CD4-positive, alpha-beta T cell (primary cell): ENCODE measurements around the gene MTG2. TPM values are rescaled to one million over a fixed set of nuclear protein-coding genes. Genes with fewer than 3 reads are reported as not detected.

Experiments used
- ATAC-seq: fragments of 200-7000 bp; cut with Tn5 transposase; one replicate; pipeline ENCODE4 v1.10.0; 2022; ENCODE audit warnings: mild to moderate bottlenecking; ENCODE audit not compliant: poor library complexity
- CTCF ChIA-PET: fragments of 350-600 bp; sonication (Branson Sonifier 250); formaldehyde crosslinking; loops from one replicate; lab custom pipeline; 2021; ENCODE audit warnings: antibody characterized with exemption, inconsistent platforms; lab: Charles Lee
- POLR2A ChIA-PET: fragments of 350-600 bp; sonication (Branson Sonifier 250); formaldehyde crosslinking; loops from one replicate; lab custom pipeline; 2021; ENCODE audit warnings: antibody characterized with exemption, inconsistent platforms; lab: Charles Lee
- DNase-seq, 14 experiments: peaks; one replicate each; pipeline ENCODE4 v3.0.0-alpha.2; 2013 to 2020; ENCODE audit warnings: mixed read lengths in 2 of 14
- H3K27ac ChIP-seq, 2 donors: one replicate each; pipeline versions ENCODE4 v1.5.1 to v1.7.0; 2013; ENCODE audit warnings: low read length in 2 of 2, low read depth in 1 of 2, mild to moderate bottlenecking in 1 of 2
- H3K27me3 ChIP-seq, 2 experiments: 1 replicate in 1 of 2; 2 replicates in 1 of 2; pipeline versions ENCODE4 v1.6.1 to v1.7.0; 2013; ENCODE audit warnings: low read length in 2 of 2, control low read depth in 1 of 2, mild to moderate bottlenecking in 1 of 2, moderate library complexity in 1 of 2; ENCODE audit not compliant: insufficient read depth in 2 of 2, control insufficient read depth in 1 of 2
- H3K36me3 ChIP-seq: one replicate; pipeline ENCODE4 v1.6.1; 2013; ENCODE audit warnings: low read length, control low read depth; ENCODE audit not compliant: insufficient read depth
- H3K4me1 ChIP-seq: one replicate; pipeline ENCODE4 v1.6.1; 2013; ENCODE audit warnings: low read length, control low read depth; ENCODE audit not compliant: insufficient read depth
- H3K4me3 ChIP-seq: one replicate; pipeline ENCODE4 v1.5.1; 2013; ENCODE audit warnings: mild to moderate bottlenecking, low read length, moderate library complexity
- H3K9me3 ChIP-seq, 2 experiments: 1 replicate in 1 of 2; 2 replicates in 1 of 2; pipeline versions ENCODE4 v1.6.1 to v1.7.0; 2013; ENCODE audit warnings: low read length in 2 of 2, mild to moderate bottlenecking in 2 of 2, control low read depth in 1 of 2, moderate library complexity in 1 of 2; ENCODE audit not compliant: control insufficient read depth in 1 of 2, insufficient read depth in 1 of 2
- H3K27ac Mint-ChIP-seq: one replicate; pipeline ENCODE4 v1.8.0; 2020; ENCODE audit warnings: mixed read lengths
- H3K27me3 Mint-ChIP-seq: one replicate; pipeline ENCODE4 v1.8.0; 2021; ENCODE audit warnings: mixed read lengths
- H3K36me3 Mint-ChIP-seq: one replicate; pipeline ENCODE4 v1.8.0; 2021; ENCODE audit warnings: low read depth, mixed read lengths
- H3K4me1 Mint-ChIP-seq: one replicate; pipeline ENCODE4 v1.8.0; 2021; ENCODE audit warnings: low read depth, mixed read lengths
- H3K4me3 Mint-ChIP-seq: one replicate; pipeline ENCODE4 v1.8.0; 2020; ENCODE audit warnings: mild to moderate bottlenecking, mixed read lengths
- H3K9me3 Mint-ChIP-seq: one replicate; pipeline ENCODE4 v1.8.0; 2020; ENCODE audit warnings: mixed read lengths
- intact Hi-C, 2 experiments: fragments of 100-400 bp; cut with DNase I in 1 of 2; cut with micrococcal nuclease in 1 of 2; formaldehyde crosslinking; loops; one replicate each; pipeline versions ENCODE4 v1.15.1 to v1.9.0; 2023 to 2025; cut with DNase I, micrococcal nuclease
- total RNA-seq, 174 experiments: library from RNA in 2 of 174; stranded (reverse) in 2 of 174; gene quantifications; one replicate each; pipeline ENCODE4 v1.2.3 and lab custom pipeline; 2021 to 2026
- TF ChIP-seq, protein P1 (sequence below): fragments of 200-600 bp; IDR thresholded peaks from one replicate; pipeline ENCODE4 v1.8.0; 2022; ENCODE audit warnings: antibody characterized with exemption, mild to moderate bottlenecking

The MTG2 gene
- total RNA-seq, 2 experiments from 2014 or later = 9.5 to 9.9 TPM

DNA sequence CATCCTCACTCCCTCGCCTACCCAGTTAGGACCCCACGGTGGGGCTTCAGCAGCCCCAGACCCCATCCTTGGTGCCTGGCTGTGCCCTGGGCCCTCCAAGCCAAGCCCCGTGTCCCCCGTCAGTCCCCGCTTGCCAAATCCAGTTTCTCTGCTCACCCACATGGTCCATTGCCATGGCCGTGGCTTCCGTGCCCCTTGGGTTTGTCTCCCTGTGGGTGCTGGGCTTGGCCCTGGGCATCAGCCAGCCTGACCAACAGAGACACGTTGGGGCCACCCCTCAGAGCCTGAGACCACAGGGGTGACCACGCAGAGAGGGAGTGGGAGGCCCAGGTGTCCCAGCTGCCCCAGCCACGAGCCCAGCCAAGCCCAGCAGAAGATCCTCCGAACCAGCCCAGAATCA lies 31.6 kb upstream of the MTG2 start:
- H3K4me1 ChIP-seq = peaks cover 14% of the 10 kb centered on the region
- H3K36me3 Mint-ChIP-seq = peaks cover 24% of the 10 kb centered on the region
- intact Hi-C loops = no loop called here
- H3K27ac Mint-ChIP-seq = no peak overlapping the region
- no peak overlapping the region for H3K4me3 ChIP-seq
- H3K9me3 Mint-ChIP-seq = no peaks in the 10 kb centered on the region
- CTCF ChIA-PET = no interaction called here
- H3K36me3 ChIP-seq = peaks cover 21% of the 10 kb centered on the region
- H3K4me3 Mint-ChIP-seq = no peak overlapping the region
- H3K9me3 ChIP-seq = peaks cover 0 to 20% of the 10 kb centered on the region in 2 experiments
- TF ChIP-seq, protein P1, sequence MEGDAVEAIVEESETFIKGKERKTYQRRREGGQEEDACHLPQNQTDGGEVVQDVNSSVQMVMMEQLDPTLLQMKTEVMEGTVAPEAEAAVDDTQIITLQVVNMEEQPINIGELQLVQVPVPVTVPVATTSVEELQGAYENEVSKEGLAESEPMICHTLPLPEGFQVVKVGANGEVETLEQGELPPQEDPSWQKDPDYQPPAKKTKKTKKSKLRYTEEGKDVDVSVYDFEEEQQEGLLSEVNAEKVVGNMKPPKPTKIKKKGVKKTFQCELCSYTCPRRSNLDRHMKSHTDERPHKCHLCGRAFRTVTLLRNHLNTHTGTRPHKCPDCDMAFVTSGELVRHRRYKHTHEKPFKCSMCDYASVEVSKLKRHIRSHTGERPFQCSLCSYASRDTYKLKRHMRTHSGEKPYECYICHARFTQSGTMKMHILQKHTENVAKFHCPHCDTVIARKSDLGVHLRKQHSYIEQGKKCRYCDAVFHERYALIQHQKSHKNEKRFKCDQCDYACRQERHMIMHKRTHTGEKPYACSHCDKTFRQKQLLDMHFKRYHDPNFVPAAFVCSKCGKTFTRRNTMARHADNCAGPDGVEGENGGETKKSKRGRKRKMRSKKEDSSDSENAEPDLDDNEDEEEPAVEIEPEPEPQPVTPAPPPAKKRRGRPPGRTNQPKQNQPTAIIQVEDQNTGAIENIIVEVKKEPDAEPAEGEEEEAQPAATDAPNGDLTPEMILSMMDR = no peak
- POLR2A ChIA-PET = no interaction called here
- ATAC-seq (no peak), DNase-seq (no peak)
- no peaks in the 10 kb centered on the region for H3K27me3 ChIP-seq
- H3K4me1 Mint-ChIP-seq = peaks cover 31% of the 10 kb centered on the region
- no peak overlapping the region for H3K27ac ChIP-seq
- H3K27me3 Mint-ChIP-seq = no peaks in the 10 kb centered on the region

DNA sequence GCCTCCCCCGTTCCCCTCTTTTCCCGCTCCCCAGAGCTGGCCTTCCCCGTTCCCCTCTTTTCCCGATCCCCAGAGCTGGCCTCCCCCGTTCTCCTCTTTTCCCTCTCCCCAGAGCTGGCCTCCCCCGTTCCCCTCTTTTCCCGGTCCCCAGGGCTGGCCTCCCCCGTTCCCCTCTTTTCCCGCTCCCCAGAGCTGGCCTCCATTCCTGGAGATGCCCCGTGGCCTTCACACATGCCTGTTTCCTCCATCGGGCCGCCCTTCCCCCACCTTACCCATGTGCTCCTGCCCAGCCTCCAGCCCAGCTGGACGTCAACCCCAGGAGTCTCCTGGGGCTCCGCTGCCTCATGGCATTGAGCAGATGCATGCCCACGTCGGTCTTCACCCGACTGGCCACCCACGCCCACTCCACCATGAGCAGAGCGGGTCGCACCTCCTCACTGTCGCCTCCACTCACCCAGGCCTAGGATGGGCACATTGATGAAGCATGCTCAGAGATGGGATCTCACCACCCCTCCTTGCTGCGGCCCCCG lies 30.9 kb upstream of the MTG2 start:
- H3K27ac Mint-ChIP-seq = no peak overlapping the region
- no peaks in the 10 kb centered on the region for H3K27me3 Mint-ChIP-seq
- H3K36me3 ChIP-seq = peaks cover 23% of the 10 kb centered on the region
- H3K4me3 Mint-ChIP-seq = no peak overlapping the region
- no peak overlapping the region for H3K4me3 ChIP-seq
- H3K27ac ChIP-seq = no peak overlapping the region
- ATAC-seq = no peak
- H3K4me1 Mint-ChIP-seq = peaks cover 30% of the 10 kb centered on the region
- TF ChIP-seq, protein P1 = no peak
- peaks cover 24% of the 10 kb centered on the region for H3K36me3 Mint-ChIP-seq
- CTCF ChIA-PET = no interaction called here
- H3K27me3 ChIP-seq = no peaks in the 10 kb centered on the region
- peaks cover 0 to 20% of the 10 kb centered on the region in 2 experiments for H3K9me3 ChIP-seq
- H3K4me1 ChIP-seq = peaks cover 16% of the 10 kb centered on the region
- POLR2A ChIA-PET = no interaction called here
- H3K9me3 Mint-ChIP-seq = no peaks in the 10 kb centered on the region
- DNase-seq = no peak
- intact Hi-C loops = no loop called here

DNA sequence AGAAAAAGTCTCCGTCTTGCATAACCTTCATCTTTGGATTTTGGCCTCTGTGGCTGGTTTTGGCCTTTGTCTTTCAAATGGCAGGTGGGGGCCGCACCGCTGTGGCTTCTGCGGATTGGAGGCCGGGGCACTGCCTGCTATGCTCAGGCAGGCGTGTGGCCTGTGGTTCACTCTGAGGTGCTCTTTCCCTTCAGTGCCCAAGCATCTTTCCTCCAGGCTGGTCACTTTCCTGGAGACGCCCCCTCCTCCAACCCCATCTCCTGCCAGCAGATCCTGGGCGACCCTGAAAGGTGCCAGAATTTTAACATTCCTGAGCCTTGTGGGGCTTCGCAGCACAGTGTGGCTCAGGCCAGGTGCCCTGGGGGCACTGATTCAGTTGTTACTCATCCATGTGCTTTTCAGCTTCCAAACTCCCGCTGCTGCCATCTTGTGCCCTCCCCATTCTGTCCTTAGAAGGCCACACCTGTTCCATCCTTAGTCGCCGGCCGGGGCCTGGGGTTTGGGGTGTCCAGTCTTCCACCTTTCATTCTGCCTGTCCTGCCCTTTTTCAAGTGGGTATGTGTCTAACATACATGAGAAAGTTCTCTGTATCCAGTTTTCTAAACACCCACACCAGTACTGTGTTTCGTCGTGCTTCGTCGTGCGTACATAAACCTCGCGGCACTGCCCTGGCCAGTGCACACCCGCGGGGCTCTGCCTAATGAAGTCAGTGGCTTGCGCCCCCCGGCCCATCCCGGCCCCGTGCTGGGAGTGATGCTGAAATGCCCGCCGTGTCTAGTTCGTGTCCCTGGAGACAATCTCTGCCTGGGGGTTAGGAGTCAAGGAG lies 27.2 kb upstream of the MTG2 start:
- intact Hi-C loops = loop anchor here in 1 of 2 experiments (5.0 kb wide), 1 partner anchor 128 kb away; no protein-coding TSS in a partner anchor
- H3K4me3 Mint-ChIP-seq = no peak overlapping the region

More for the DNA sequence above, 27.2 kb upstream of the MTG2 start:
- ATAC-seq (no peak), DNase-seq (no peak)
- CTCF ChIA-PET = interaction anchor here (0.9 to 1.6 kb wide), 2 partner anchors 20 to 34 kb away, joined by 3 to 4 read pairs; no protein-coding TSS in a partner anchor
- H3K4me1 ChIP-seq = peaks cover 23% of the 10 kb centered on the region
- TF ChIP-seq, protein P1 = no peak
- peaks cover 29% of the 10 kb centered on the region for H3K36me3 ChIP-seq
- H3K9me3 ChIP-seq = peaks cover 0 to 20% of the 10 kb centered on the region in 2 experiments
- POLR2A ChIA-PET = no interaction called here
- H3K9me3 Mint-ChIP-seq = no peaks in the 10 kb centered on the region
- no peak overlapping the region for H3K27ac ChIP-seq
- no peaks in the 10 kb centered on the region for H3K27me3 Mint-ChIP-seq
- no peak overlapping the region for H3K4me3 ChIP-seq
- no peak overlapping the region for H3K27ac Mint-ChIP-seq
- peaks cover 32% of the 10 kb centered on the region for H3K36me3 Mint-ChIP-seq
- peaks cover 22% of the 10 kb centered on the region for H3K4me1 Mint-ChIP-seq
- H3K27me3 ChIP-seq = no peaks in the 10 kb centered on the region
